Calu3 (cell line): ENCODE data around the gene SLC44A1. TPM values are rescaled to one million over a fixed set of nuclear protein-coding genes. Genes with fewer than 3 reads are reported as not detected.

Source experiments
- BruUV-seq: library from RNA; stranded (reverse); fragments of 400-500 nt; replicated peaks from 2 replicates; lab custom pipeline; 2021; lab: Mats Ljungman, UMichigan
- CTCF ChIA-PET: fragments of 300-600 bp; sonication (Branson Sonifier 250); formaldehyde crosslinking; loops from one replicate; lab custom pipeline; 2022; ENCODE audit warnings: antibody characterized with exemption; lab: Charles Lee
- DNase-seq: peaks from one replicate; pipeline ENCODE4 v3.0.0; 2022
- H3K27ac Mint-ChIP-seq: one replicate; pipeline ENCODE4 v1.8.0; 2022; ENCODE audit warnings: mixed read lengths; ENCODE audit not compliant: unreplicated experiment
- H3K27me3 Mint-ChIP-seq: one replicate; pipeline ENCODE4 v1.8.0; 2022; ENCODE audit warnings: mixed read lengths; ENCODE audit not compliant: unreplicated experiment
- H3K36me3 Mint-ChIP-seq: one replicate; pipeline ENCODE4 v1.8.0; 2022; ENCODE audit warnings: mild to moderate bottlenecking, moderate library complexity, mixed read lengths; ENCODE audit not compliant: insufficient read depth, unreplicated experiment
- H3K4me1 Mint-ChIP-seq: one replicate; pipeline ENCODE4 v1.8.0; 2022; ENCODE audit warnings: mild to moderate bottlenecking, low read depth, mixed read lengths; ENCODE audit not compliant: unreplicated experiment
- H3K4me3 Mint-ChIP-seq: one replicate; pipeline ENCODE4 v1.8.0; 2022; ENCODE audit warnings: mild to moderate bottlenecking, low read depth, moderate library complexity, mixed read lengths; ENCODE audit not compliant: unreplicated experiment
- H3K9me3 Mint-ChIP-seq: one replicate; pipeline ENCODE4 v1.8.0; 2022; ENCODE audit warnings: low read depth, mixed read lengths; ENCODE audit not compliant: unreplicated experiment
- intact Hi-C: fragments of 100-400 bp; cut with micrococcal nuclease; formaldehyde crosslinking; loops from one replicate; pipeline ENCODE4 v1.10.0; 2022; ENCODE audit not compliant: unreplicated experiment
- total RNA-seq: library from RNA; stranded (reverse); gene quantifications from 2 replicates; pipeline ENCODE4 v1.2.3, GENCODE V29; 2022
- TF ChIP-seq, protein P1 (sequence below): fragments of 200-600 bp; IDR thresholded peaks from one replicate; pipeline ENCODE4 v1.8.0; 2022; ENCODE audit warnings: antibody characterized with exemption; ENCODE audit not compliant: unreplicated experiment

The SLC44A1 gene
- total RNA-seq, 1 experiment from 2014 or later, result 41.2 TPM

DNA sequence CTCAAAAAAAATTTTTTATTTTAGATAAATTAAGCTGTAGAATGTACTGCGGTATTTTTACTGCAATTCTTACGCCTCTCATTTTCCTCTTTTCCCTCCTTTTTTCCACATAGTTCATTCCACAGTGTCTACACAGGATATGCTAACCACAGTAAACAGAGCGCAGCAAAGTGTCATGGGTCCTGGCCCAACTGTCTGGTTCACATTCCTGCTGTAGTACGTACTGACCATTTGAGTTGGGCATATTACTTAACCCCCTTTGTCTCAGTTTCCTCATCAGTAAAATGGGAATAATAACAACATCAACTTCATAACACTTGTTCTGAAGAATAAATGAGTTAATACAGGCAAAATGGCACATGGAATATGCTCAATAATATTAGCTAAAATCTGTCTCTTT lies 41.6 kb downstream of the SLC44A1 start:
- Mint-ChIP-seq H3K4me1 (peaks cover 16% of the 10 kb centered on the region), H3K4me3 (no peak overlapping the region), H3K27me3 (no peaks in the 10 kb centered on the region), H3K36me3 (no peaks in the 10 kb centered on the region), H3K9me3 (no peaks in the 10 kb centered on the region), H3K27ac (no peak overlapping the region)
- intact Hi-C loops, result no loop called here
- BruUV-seq, result no TSS peak
- TF ChIP-seq, protein P1, sequence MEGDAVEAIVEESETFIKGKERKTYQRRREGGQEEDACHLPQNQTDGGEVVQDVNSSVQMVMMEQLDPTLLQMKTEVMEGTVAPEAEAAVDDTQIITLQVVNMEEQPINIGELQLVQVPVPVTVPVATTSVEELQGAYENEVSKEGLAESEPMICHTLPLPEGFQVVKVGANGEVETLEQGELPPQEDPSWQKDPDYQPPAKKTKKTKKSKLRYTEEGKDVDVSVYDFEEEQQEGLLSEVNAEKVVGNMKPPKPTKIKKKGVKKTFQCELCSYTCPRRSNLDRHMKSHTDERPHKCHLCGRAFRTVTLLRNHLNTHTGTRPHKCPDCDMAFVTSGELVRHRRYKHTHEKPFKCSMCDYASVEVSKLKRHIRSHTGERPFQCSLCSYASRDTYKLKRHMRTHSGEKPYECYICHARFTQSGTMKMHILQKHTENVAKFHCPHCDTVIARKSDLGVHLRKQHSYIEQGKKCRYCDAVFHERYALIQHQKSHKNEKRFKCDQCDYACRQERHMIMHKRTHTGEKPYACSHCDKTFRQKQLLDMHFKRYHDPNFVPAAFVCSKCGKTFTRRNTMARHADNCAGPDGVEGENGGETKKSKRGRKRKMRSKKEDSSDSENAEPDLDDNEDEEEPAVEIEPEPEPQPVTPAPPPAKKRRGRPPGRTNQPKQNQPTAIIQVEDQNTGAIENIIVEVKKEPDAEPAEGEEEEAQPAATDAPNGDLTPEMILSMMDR, result no peak
- no peak for DNase-seq
- CTCF ChIA-PET, result no interaction called here

DNA sequence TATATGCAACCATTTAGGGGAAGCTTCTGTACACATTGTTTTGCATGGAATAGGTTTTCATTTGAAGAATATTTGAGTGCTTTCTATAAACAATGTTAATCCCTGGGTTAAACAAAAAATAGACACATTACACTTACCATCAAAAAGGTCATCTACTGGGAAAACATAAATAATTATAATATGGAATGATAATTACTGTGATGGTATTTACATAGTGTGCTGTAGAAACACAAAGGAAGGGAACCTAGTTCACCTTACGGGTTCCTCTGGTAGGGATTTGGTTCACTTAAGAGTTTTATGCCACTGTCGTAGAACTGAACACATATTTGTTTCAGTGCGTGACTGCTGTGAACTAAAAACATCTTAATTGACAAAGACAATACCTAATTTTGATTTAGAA lies 44.9 kb downstream of the SLC44A1 start:
- H3K27me3 Mint-ChIP-seq, result no peaks in the 10 kb centered on the region
- H3K27ac Mint-ChIP-seq, result no peak overlapping the region

DNA sequence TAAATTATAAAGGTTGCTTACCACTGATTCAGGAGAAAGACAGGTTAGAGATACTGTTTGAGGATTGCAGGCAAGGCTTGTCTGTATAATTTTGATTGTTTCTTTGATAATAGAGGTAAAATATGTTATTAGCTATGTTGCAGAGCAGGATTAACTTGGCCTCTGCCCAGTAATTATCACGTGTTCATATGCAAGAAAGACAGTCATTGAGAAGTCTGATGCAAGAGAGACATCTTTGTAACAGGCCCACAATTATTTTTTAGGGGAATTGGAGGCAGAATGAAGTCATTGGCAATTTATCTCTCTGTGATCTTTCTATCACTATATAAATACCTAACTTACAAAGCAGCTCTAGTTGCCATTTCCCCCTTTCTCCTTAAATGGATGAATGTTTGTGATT lies 46.0 kb downstream of the SLC44A1 start:
- intact Hi-C loops, result loop anchor here (2.0 kb wide), 1 partner anchor 44 kb away; no protein-coding TSS in a partner anchor
- peak; percentile 30 for DNase-seq
- no peaks in the 10 kb centered on the region for H3K36me3 Mint-ChIP-seq
- peaks cover 23% of the 10 kb centered on the region for H3K4me1 Mint-ChIP-seq
- no peaks in the 10 kb centered on the region for H3K9me3 Mint-ChIP-seq
- CTCF ChIA-PET, result interaction anchor here (0.6 to 1.4 kb wide), 4 partner anchors 9 to 364 kb away, joined by 3 to 15 read pairs (median 6); no protein-coding TSS in a partner anchor
- BruUV-seq, result no TSS peak
- H3K4me3 Mint-ChIP-seq, result no peak overlapping the region
- TF ChIP-seq, protein P1, result no peak
- peak overlapping the region; percentile 68 for H3K27ac Mint-ChIP-seq
- no peaks in the 10 kb centered on the region for H3K27me3 Mint-ChIP-seq

More for the DNA sequence above, 44.9 kb downstream of the SLC44A1 start:
- H3K9me3 Mint-ChIP-seq, result no peaks in the 10 kb centered on the region
- H3K4me1 Mint-ChIP-seq, result peaks cover 13% of the 10 kb centered on the region
- no peak overlapping the region for H3K4me3 Mint-ChIP-seq
- no TSS peak for BruUV-seq
- intact Hi-C loops, result no loop called here
- DNase-seq, result no peak
- TF ChIP-seq, protein P1, result no peak
- CTCF ChIA-PET, result no interaction called here
- no peaks in the 10 kb centered on the region for H3K36me3 Mint-ChIP-seq

DNA sequence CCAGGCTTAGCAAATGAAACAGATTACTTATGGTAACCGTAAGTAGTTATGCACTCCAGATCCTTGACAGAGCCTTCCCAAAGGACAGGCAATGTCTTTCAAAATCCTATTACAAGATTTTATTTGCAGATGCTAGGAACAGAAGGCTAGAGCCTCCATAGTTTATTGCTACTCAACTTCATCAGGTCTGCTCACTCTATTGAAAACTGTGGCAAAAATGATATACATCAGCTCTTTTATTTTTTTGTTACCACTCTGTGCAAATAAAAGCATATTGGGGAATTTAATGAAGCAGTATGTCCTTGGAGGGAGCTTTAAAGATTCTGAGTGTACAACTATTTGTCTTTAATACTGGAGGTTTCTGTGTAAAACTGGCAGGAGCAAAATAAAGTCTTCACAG lies 46.5 kb downstream of the SLC44A1 start:
- no peaks in the 10 kb centered on the region for H3K36me3 Mint-ChIP-seq
- TF ChIP-seq, protein P1, result no peak
- CTCF ChIA-PET, result interaction anchor here (0.6 to 1.4 kb wide), 3 partner anchors 8 to 364 kb away, joined by 3 to 15 read pairs (median 3); no protein-coding TSS in a partner anchor

More for the DNA sequence above, 46.5 kb downstream of the SLC44A1 start:
- Mint-ChIP-seq H3K9me3 (no peaks in the 10 kb centered on the region), H3K4me3 (no peak overlapping the region), H3K27ac (peak overlapping the region; percentile 68), H3K27me3 (no peaks in the 10 kb centered on the region), H3K4me1 (peaks cover 25% of the 10 kb centered on the region)
- BruUV-seq, result no TSS peak
- no peak for DNase-seq
- intact Hi-C loops, result loop anchor here (2.0 kb wide), 1 partner anchor 44 kb away; no protein-coding TSS in a partner anchor
